Smooth muscle cell (in vitro differentiated cells): ENCODE data around the gene PHAX. TPM values are rescaled to one million over a fixed set of nuclear protein-coding genes. Genes with fewer than 3 reads are reported as not detected.

ENCODE experiments used
- DNase-seq: peaks from one replicate; lab custom pipeline; 2025; ENCODE audit not compliant: unreplicated experiment; lab: John Stamatoyannopoulos, UW
- H2AFZ ChIP-seq: fragments of 200-600 bp; sonication (generic); 2 replicates; pipeline ENCODE4 v1.6.0; 2016; ENCODE audit warnings: antibody characterized with exemption, low read depth, mild to moderate bottlenecking
- H3F3A ChIP-seq: fragments of 200-600 bp; sonication (generic); 2 replicates; pipeline ENCODE4 v1.6.0; 2017; ENCODE audit warnings: antibody characterized with exemption, low read depth
- H3K27ac ChIP-seq: fragments of 200-600 bp; sonication (generic); 2 replicates; pipeline ENCODE4 v1.5.1; 2016; ENCODE audit warnings: low read depth, mild to moderate bottlenecking
- H3K27me3 ChIP-seq: fragments of 200-600 bp; sonication (generic); 2 replicates; pipeline ENCODE4 v1.6.1; 2016; ENCODE audit warnings: low read depth, mild to moderate bottlenecking
- H3K36me3 ChIP-seq: fragments of 200-600 bp; sonication (generic); 2 replicates; pipeline ENCODE4 v1.5.1; 2016; ENCODE audit warnings: low read depth
- H3K4me1 ChIP-seq: fragments of 200-600 bp; sonication (generic); 2 replicates; pipeline ENCODE4 v1.5.1; 2016; ENCODE audit warnings: low read depth
- H3K4me2 ChIP-seq: fragments of 200-600 bp; sonication (generic); 2 replicates; pipeline ENCODE4 v1.6.0; 2016; ENCODE audit warnings: mild to moderate bottlenecking
- H3K4me3 ChIP-seq: fragments of 200-600 bp; sonication (generic); 2 replicates; pipeline ENCODE4 v1.5.1; 2016; ENCODE audit warnings: mild to moderate bottlenecking
- H3K79me2 ChIP-seq: fragments of 200-600 bp; sonication (generic); 2 replicates; pipeline ENCODE4 v1.6.0; 2016; ENCODE audit warnings: low read depth, mild to moderate bottlenecking
- H3K9ac ChIP-seq: fragments of 200-600 bp; sonication (generic); 2 replicates; pipeline ENCODE4 v1.6.0; 2016; ENCODE audit warnings: low read depth
- H3K9me3 ChIP-seq: fragments of 200-600 bp; sonication (generic); replicated peaks from 2 replicates; pipeline ENCODE4 v1.5.1; 2016; ENCODE audit warnings: low read depth
- H4K20me1 ChIP-seq: fragments of 200-600 bp; sonication (generic); 2 replicates; pipeline ENCODE4 v1.6.0; 2016; ENCODE audit warnings: low read depth
- CTCF ChIP-seq: fragments of 200-600 bp; sonication (generic); IDR thresholded peaks from 2 replicates; pipeline ENCODE4 v1.5.1; 2017; ENCODE audit warnings: borderline replicate concordance, mild to moderate bottlenecking, antibody characterized with exemption; ENCODE audit not compliant: insufficient read depth, poor library complexity, severe bottlenecking
- WGBS: methylation state at CpG from one replicate; pipeline ENCODE4 v1.1.7; 2016; ENCODE audit warnings: low lambda C conversion rate; 5-methylcytosine and 5-hydroxymethylcytosine counted together
- polyA plus RNA-seq: library from polyadenylated mRNA; unstranded; fragments of >200 nt; fragmentation: Nextera tagmentation; extraction: Ambion mirVana; gene quantifications from 2 replicates; pipeline ENCODE4 v1.2.1, GENCODE V29; 2016
- total RNA-seq: library from RNA; depleted of rRNA; stranded (reverse); fragments of >200 nt; gene quantifications from 2 replicates; pipeline ENCODE4 v1.2.3, GENCODE V29; 2014

Gene PHAX
- total and polyA plus RNA-seq, 2 experiments from 2014 or later, result 34.4 to 45.4 TPM

GRCh38 chr5:126635585-126635984 is 34.8 kb downstream of the PHAX start:
- TF ChIP-seq CTCF, result no peak
- Histone ChIP-seq H3K4me2 (no peak overlapping the region), H3K36me3 (no peaks in the 10 kb centered on the region), H4K20me1 (no peaks in the 10 kb centered on the region), H3K79me2 (no peaks in the 10 kb centered on the region), H3K27ac (no peak overlapping the region), H3K9ac (no peak overlapping the region), H3K9me3 (no peaks in the 10 kb centered on the region), H2AFZ (no peak overlapping the region), H3F3A (no peaks in the 10 kb centered on the region), H3K4me3 (no peak overlapping the region), H3K27me3 (no peaks in the 10 kb centered on the region), H3K4me1 (no peaks in the 10 kb centered on the region)
- WGBS, result 91% methylated on average over 3 of the region's 3 CpGs
- no peak for DNase-seq

GRCh38 chr5:126636956-126637355 is 36.2 kb downstream of the PHAX start:
- Histone ChIP-seq H3F3A (no peaks in the 10 kb centered on the region), H3K27ac (no peak overlapping the region), H3K4me3 (no peak overlapping the region), H3K79me2 (no peaks in the 10 kb centered on the region), H3K27me3 (no peaks in the 10 kb centered on the region), H3K9me3 (no peaks in the 10 kb centered on the region), H3K36me3 (no peaks in the 10 kb centered on the region), H2AFZ (no peak overlapping the region), H4K20me1 (no peaks in the 10 kb centered on the region), H3K4me2 (no peak overlapping the region), H3K4me1 (no peaks in the 10 kb centered on the region), H3K9ac (no peak overlapping the region)
- WGBS, result 100% methylated on average over 1 of the region's 1 CpG
- TF ChIP-seq CTCF, result no peak
- no peak for DNase-seq

GRCh38 chr5:126640866-126641265 is 40.1 kb downstream of the PHAX start:
- TF ChIP-seq CTCF, result no peak
- no peaks in the 10 kb centered on the region for H3K36me3 ChIP-seq
- H3K9me3 ChIP-seq, result peaks cover 4% of the 10 kb centered on the region
- no peak overlapping the region for H3K4me3 ChIP-seq
- no peaks in the 10 kb centered on the region for H3F3A ChIP-seq
- H3K9ac ChIP-seq, result no peak overlapping the region
- no peak overlapping the region for H3K4me2 ChIP-seq
- H2AFZ ChIP-seq, result no peak overlapping the region
- H3K4me1 ChIP-seq, result no peaks in the 10 kb centered on the region
- 91% methylated on average over 1 of the region's 1 CpG for WGBS
- no peaks in the 10 kb centered on the region for H3K79me2 ChIP-seq
- DNase-seq, result no peak
- no peaks in the 10 kb centered on the region for H3K27me3 ChIP-seq
- no peaks in the 10 kb centered on the region for H4K20me1 ChIP-seq
- no peak overlapping the region for H3K27ac ChIP-seq

GRCh38 chr5:126641387-126641786 is 40.6 kb downstream of the PHAX start:
- TF ChIP-seq CTCF, result no peak
- no peaks in the 10 kb centered on the region for H3K4me1 ChIP-seq
- no peak for DNase-seq
- no peak overlapping the region for H3K4me2 ChIP-seq
- no peaks in the 10 kb centered on the region for H3F3A ChIP-seq
- 94% methylated on average over 3 of the region's 5 CpGs for WGBS
- H4K20me1 ChIP-seq, result no peaks in the 10 kb centered on the region
- no peak overlapping the region for H3K27ac ChIP-seq
- peaks cover 4% of the 10 kb centered on the region for H3K9me3 ChIP-seq
- H3K79me2 ChIP-seq, result no peaks in the 10 kb centered on the region
- H2AFZ ChIP-seq, result no peak overlapping the region
- no peak overlapping the region for H3K4me3 ChIP-seq
- no peaks in the 10 kb centered on the region for H3K27me3 ChIP-seq
- no peak overlapping the region for H3K9ac ChIP-seq
- H3K36me3 ChIP-seq, result no peaks in the 10 kb centered on the region
